Left renal cortex interstitium (tissue), 4 donors: ENCODE measurements around the gene RIIAD1. TPM values are rescaled to one million over a fixed set of nuclear protein-coding genes. Genes with fewer than 3 reads are reported as not detected.
"Not testable (repeated sequence)": the region's sequence is repeated elsewhere in the genome, so short reads cannot be mapped to it uniquely, and the experiment has no call there.

Experiments
- DNase-seq, 4 donors: peaks; one replicate each; pipeline ENCODE4 v3.0.0-alpha.2; 2013; ENCODE audit warnings: low read depth in 4 of 4, low spot score in 2 of 4, missing footprints in 1 of 4
- polyA plus RNA-seq, 4 donors: library from polyadenylated mRNA; unstranded; fragments of 120-200 nt; gene quantifications; one replicate each; pipeline ENCODE4 v1.2.1, GENCODE V29; 2013; ENCODE audit not compliant: insufficient read length in 4 of 4

RIIAD1 gene
- polyA plus RNA-seq, 4 donors = 0.38 TPM; not detected in 3

GRCh38 chr1:151729966-151730291 is 8.6 kb downstream of the RIIAD1 start:
- DNase-seq = no peak

- DNase-seq = no peak
These were observed 11.8 kb downstream of the RIIAD1 start for GRCh38 chr1:151733126-151733525.

- not testable (repeated sequence) for DNase-seq
These were observed 12.7 kb downstream of the RIIAD1 start for GRCh38 chr1:151733995-151734394.

- DNase-seq = no peak
These were observed 15.7 kb downstream of the RIIAD1 start for GRCh38 chr1:151737026-151737425.

GRCh38 chr1:151737479-151737878 is 16.2 kb downstream of the RIIAD1 start:
- DNase-seq = no peak

- DNase-seq = no peak
These were observed 18.5 kb downstream of the RIIAD1 start for GRCh38 chr1:151739590-151740355.

GRCh38 chr1:151741516-151741915 is 20.2 kb downstream of the RIIAD1 start:
- DNase-seq = no peak

GRCh38 chr1:151756291-151756690 is 35.0 kb downstream of the RIIAD1 start:
- no peak for DNase-seq

- no peak for DNase-seq
These were observed 37.9 kb downstream of the RIIAD1 start for GRCh38 chr1:151759241-151759640.

- no peak for DNase-seq
These were observed 39.5 kb downstream of the RIIAD1 start for GRCh38 chr1:151760597-151761385.

- DNase-seq = peak; percentile 59 to 67 (median 63)
These were observed 41.9 kb downstream of the RIIAD1 start, which contains the start of gene MRPL9 for GRCh38 chr1:151762941-151763921. MRPL9 (minus strand) TSS chr1:151763496; CDS start chr1:151763479, 17 bp downstream.

GRCh38 chr1:151763990-151764389 is 42.7 kb downstream of the RIIAD1 start:
- no peak for DNase-seq

GRCh38 chr1:151768351-151769066 is 47.2 kb downstream of the RIIAD1 start:
- DNase-seq = not testable (repeated sequence)

- DNase-seq = not testable (repeated sequence)
These were observed 47.9 kb downstream of the RIIAD1 start for GRCh38 chr1:151769270-151769669.

GRCh38 chr1:151773702-151774101 is 52.4 kb downstream of the RIIAD1 start:
- DNase-seq = no peak

GRCh38 chr1:151774256-151774922 is 53.1 kb downstream of the RIIAD1 start:
- no peak for DNase-seq

GRCh38 chr1:151775894-151776664 is 54.8 kb downstream of the RIIAD1 start:
- no peak for DNase-seq

GRCh38 chr1:151776665-151777062 is 55.3 kb downstream of the RIIAD1 start:
- no peak for DNase-seq

GRCh38 chr1:151777317-151777716 is 56.0 kb downstream of the RIIAD1 start:
- DNase-seq = no peak
